Left forelimb (tissue), 1 donor: ENCODE data around the gene RPLP1.

Experiments used
- DNase-seq: peaks from one replicate; pipeline ENCODE4 v3.0.0-alpha.2; 2018; ENCODE audit warnings: low spot score

The RPLP1 gene

GRCh38 chr15:69452692-69453521 lies at the start of gene RPLP1:
Gene RPLP1 (plus strand): TSS chr15:69452818. CDS start chr15:69452949, 131 bp downstream.
- DNase-seq: peak; percentile 96

DNA sequence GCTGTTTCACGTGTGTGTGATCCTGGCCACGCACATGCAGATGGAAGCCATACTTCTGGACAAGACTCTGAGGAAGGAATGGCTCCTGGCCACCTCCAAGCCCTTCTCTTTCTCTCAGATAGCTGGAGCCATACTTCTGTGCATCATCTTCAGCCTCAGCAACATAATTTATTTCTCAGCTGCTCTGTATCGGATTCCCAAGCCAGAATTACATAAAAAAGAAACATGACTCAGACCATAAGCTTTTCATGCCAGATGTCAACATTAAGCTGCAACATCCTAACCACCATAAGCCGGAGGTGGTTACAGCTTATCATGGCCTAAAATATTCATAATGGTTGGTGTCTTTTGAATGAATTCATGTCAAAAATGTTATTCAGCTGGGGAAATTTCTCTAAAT lies 49.0 kb upstream of the RPLP1 start:
- no peak for DNase-seq

DNA sequence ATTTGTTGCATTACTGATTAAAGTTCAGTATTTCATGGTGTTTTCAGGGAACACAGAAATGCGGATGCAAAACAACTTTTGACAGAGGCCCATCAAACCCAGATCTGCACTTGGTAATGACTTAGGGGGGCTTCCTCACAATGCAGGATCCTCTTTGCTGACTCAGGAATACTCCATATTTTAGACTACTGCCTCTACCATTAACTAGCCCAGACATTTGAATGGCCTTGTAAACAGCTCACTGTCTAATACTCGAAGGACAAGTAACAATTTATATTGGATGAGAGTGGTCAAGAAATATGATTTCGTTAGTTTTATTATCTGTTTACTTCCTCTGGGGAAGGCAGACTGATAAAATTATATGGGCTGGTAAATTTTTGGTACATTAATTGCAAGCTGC lies 47.5 kb upstream of the RPLP1 start:
- no peak for DNase-seq

DNA sequence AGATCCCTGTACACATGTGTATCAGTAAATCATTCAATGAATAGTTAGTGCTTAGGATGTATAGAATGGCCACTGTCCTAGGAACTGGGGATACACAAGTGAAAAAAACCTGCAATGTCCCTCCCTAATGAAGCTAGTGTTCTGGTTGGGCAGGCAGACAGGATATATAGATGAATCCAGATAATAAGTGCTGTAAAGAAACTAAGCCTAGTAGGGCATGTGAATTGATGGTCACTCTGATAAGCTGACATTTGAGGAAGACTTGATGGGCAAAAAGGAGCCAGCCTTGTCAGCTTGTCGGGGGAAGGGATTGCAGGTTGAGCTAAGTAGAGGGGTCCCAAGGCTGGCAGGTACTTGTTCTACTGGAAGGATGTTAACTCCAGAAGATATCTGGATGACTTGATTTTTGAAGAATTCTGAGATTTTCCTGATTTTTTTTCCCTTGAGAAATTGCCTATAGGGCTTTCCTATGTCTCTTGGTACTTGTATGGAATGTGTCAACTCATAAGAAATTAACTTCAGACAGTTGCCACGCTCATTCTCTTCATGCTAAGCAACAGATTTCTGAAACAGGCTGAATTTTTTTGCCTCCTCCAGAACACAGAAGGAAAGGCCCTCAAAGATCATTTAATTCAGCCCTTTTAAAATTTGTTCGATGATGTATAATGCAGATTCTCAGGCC lies 44.8 kb upstream of the RPLP1 start:
- DNase-seq: no peak

GRCh38 chr15:69408841-69409240 lies 43.8 kb upstream of the RPLP1 start:
- no peak for DNase-seq

- DNase-seq: no peak
Measured at GRCh38 chr15:69410248-69410874, 42.3 kb upstream of the RPLP1 start.

- no peak for DNase-seq
Measured at GRCh38 chr15:69412274-69412673, 40.3 kb upstream of the RPLP1 start.

- no peak for DNase-seq
Measured at GRCh38 chr15:69412701-69413100, 39.9 kb upstream of the RPLP1 start.

DNA sequence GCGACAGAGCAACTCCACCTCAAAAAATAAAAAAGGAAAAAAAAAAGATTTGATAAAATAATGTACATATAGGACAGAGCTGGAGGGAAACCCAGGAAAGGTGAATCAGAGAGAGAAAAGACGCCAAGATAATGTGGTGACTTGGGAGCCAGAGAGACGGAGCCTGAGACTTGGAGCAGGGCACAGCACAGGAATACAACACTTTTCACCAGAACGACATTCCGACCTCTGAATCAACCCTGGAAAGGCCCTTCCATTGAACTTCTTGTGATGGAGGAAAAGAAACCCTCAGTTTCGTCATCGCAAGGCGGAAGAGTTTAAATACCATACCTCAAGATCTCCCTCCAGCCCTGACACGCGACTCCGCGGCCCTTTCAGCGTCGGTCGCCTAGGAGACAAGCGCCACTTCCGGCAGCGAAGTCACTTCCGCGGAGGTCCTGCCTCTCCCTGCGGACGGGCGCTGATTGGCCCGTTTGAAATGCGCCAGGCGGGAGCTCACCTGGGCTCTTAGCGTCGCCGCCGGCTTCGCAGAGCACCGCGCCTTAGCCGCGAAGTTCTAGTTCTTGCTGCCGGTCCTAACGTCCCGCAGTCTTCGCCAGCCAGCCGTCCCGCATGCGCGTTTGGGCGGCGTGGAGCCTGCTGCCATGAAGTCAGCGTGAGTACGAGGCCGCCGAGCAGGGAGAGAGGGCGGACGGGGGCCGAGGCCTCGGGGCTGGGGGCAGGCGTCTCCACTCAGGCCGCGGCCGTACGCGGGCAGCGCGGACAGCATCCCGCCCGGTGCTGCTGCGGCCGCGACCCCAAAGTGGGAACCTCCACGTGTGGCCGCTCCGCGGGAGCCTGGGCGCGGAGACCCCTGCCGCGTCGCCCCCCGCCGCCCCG lies 38.6 kb upstream of the RPLP1 start, which contains the start of gene KIF23:
Gene KIF23 (plus strand): TSS at position 528 of the 879 bp plus-strand sequence. CDS start 117 bp downstream, at position 645.
- peak; percentile 94 for DNase-seq

DNA sequence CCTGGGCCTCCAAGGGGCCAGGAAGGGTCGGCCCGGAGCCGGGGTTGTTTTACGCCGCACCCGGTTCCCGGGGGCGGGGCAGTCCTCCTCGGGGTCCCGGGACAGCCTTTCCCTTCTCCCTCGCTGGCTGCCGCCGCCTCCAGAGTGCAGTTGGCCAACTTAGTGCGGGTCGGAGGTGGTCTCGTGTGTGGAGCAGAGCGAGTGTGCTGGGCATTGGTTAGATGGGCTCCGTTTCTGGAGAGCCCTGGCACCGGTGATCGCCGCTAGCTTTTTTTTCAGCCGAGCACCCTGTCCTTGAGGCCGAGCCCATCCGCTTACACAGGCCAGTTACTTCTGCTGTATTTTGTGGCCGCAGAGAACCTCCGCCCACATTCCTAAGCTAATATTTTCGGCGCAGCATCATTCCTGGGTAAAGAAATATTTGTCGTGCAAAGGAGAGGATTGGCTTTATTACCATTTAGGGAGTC lies 37.9 kb upstream of the RPLP1 start:
- DNase-seq: peak; percentile 72

GRCh38 chr15:69415381-69415780 lies 37.2 kb upstream of the RPLP1 start:
- DNase-seq: no peak

- DNase-seq: no peak
Measured at GRCh38 chr15:69417581-69417980, 35.0 kb upstream of the RPLP1 start.

- no peak for DNase-seq
Measured at GRCh38 chr15:69421498-69421897, 31.1 kb upstream of the RPLP1 start.

DNA sequence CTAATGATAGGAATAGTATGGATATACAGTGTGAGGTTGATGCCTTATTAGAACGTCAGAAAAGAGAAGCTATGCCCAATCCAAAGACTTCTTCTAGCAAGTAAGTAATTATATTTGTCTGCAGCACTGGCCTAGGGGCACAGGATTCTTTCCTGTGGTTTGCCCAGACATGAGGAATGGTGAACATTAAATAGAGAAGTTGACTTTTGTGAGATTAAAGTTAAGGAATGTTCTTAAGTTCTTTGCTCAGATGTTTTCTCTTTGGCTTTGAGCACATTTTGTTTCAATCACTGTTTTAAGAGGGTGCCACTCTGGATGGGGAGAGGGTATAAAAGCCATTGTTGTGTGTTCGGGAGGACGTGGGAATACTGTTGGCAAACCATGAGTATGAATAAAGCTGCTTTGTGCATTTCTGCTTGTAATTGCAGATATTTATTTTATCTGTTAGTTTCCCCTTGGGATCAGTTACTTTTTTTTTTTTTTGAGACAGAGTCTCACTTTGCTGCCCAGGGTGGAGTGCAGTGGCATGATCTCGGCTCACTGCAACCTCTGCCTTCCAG lies 30.2 kb upstream of the RPLP1 start:
- DNase-seq: no peak

GRCh38 chr15:69424001-69424400 lies 28.6 kb upstream of the RPLP1 start:
- DNase-seq: no peak

DNA sequence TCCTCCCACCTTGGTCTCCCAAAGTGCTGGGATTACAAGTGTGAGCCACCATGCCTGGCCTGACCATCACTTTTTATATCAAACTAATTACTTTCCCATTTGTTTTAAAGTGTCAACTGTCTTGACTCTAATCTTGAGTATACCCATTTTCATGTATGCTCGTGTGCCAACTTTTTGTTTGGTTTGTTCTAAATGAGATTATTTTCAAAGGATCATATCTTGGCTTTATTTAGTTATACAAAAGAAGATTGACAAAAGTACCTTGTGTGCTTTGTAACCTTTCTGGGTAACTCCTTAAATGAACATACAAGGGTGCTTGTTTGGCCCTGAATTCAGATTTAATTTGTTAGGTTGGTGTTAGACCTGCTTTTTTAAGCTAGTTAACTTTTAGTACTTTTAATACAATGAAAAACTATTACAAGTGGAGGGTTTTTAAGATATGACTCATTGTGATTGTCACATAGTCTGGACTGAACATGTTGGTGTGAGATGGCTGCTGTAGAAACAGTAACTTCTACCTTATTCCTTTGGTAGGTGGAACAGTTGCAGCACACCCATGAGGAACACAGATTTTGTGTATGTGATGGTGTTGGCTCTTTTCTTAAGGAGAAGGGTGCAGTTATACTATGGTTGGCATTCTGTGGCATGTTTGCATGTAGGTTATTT lies 27.7 kb upstream of the RPLP1 start:
- no peak for DNase-seq

DNA sequence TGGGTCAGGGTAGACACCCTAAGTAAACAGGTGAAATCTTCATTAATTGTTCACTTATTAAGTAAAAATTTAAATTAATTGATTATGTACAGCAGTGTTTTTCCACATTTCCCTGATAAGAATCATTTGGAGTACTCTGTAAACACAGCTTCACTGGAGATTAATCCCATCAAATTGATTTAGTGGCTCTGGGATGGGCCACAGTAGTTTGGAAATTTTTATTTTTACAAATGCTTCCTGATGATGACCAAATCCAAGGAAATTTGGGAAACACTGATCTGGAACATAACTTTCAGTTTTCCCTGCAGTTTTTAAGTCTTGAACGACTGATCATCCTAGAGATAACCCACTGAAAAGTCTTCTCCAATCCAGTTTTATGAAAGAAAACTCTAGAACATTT lies 18.8 kb upstream of the RPLP1 start:
- no peak for DNase-seq

DNA sequence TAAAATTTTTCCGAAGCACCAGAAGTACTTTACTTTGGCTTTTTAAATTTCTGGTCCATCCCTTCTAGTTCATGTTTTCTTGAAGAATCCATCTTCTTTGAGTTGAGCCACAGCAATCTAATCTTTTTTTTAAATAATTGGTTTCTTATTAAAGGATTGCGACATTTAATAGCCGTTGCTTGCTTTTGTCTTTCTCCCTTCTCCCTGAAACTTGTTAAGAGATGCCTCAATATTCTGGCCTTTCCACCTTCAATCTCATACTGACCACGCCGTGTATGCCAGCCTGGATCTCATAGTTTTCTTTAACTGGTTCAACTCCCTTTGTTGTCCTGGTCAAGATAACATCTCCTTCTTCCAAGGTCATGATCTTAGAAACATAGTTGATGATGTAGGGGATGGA lies 18.4 kb upstream of the RPLP1 start:
- no peak for DNase-seq

- no peak for DNase-seq
Measured at GRCh38 chr15:69434679-69435078, 17.9 kb upstream of the RPLP1 start.

- no peak for DNase-seq
Measured at GRCh38 chr15:69435985-69436384, 16.6 kb upstream of the RPLP1 start.

- DNase-seq: no peak
Measured at GRCh38 chr15:69436951-69437350, 15.7 kb upstream of the RPLP1 start.
